GM12864 (cell line): ENCODE measurements around the gene PDE7B.

Experiments
- DNase-seq: peaks from one replicate; pipeline ENCODE4 v3.0.0-alpha.2; 2011; ENCODE audit warnings: low read depth
- H3K4me3 ChIP-seq: 2 replicates; pipeline ENCODE4 v1.5.1; 2011; ENCODE audit warnings: mild to moderate bottlenecking, low read depth, low read length, control low read depth
- TF ChIP-seq, protein P1 (sequence below): IDR thresholded peaks from 2 replicates; pipeline ENCODE4 v1.5.1; 2011; ENCODE audit warnings: low read depth, mild to moderate bottlenecking, moderate library complexity, low read length, control low read depth, inconsistent platforms; ENCODE audit errors: missing control alignments

PDE7B gene

DNA sequence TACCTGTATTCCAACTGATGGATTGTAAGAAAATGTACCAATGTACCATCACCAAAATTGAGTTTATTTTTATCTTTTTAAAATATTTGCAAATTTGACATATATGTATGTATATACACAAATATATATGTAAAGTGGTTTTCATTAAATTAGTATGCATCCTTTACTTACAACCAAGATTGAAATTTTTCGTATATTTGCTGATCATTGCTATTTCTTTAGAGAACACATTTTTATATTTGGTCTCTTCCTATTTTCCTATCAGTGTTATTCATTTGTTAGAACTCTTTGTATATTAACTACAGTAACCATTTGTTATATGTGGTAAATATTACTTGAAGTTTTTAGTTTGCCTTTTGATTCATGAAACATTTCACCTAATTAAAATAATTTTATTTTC lies 324.4 kb downstream of the PDE7B start:
- H3K4me3 ChIP-seq, result no peak overlapping the region
- TF ChIP-seq, protein P1, sequence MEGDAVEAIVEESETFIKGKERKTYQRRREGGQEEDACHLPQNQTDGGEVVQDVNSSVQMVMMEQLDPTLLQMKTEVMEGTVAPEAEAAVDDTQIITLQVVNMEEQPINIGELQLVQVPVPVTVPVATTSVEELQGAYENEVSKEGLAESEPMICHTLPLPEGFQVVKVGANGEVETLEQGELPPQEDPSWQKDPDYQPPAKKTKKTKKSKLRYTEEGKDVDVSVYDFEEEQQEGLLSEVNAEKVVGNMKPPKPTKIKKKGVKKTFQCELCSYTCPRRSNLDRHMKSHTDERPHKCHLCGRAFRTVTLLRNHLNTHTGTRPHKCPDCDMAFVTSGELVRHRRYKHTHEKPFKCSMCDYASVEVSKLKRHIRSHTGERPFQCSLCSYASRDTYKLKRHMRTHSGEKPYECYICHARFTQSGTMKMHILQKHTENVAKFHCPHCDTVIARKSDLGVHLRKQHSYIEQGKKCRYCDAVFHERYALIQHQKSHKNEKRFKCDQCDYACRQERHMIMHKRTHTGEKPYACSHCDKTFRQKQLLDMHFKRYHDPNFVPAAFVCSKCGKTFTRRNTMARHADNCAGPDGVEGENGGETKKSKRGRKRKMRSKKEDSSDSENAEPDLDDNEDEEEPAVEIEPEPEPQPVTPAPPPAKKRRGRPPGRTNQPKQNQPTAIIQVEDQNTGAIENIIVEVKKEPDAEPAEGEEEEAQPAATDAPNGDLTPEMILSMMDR, result no peak
- DNase-seq, result no peak

DNA sequence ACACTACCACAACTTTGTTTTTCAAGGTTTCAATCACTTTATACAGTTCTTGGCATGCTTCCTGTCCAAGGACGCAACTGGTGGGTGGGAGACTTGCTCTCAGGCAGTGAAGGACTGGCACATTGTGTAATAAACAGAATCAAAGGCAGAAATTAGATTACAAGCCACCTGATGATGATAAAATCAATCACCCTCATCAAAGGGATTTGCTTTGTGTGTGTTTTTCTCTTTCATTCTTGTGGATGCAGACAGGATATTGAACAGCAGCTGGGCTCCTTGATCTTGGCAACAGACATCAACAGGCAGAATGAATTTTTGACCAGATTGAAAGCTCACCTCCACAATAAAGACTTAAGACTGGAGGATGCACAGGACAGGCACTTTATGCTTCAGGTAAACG lies 327.2 kb downstream of the PDE7B start:
- TF ChIP-seq, protein P1, result no peak
- H3K4me3 ChIP-seq, result no peak overlapping the region
- DNase-seq, result no peak

DNA sequence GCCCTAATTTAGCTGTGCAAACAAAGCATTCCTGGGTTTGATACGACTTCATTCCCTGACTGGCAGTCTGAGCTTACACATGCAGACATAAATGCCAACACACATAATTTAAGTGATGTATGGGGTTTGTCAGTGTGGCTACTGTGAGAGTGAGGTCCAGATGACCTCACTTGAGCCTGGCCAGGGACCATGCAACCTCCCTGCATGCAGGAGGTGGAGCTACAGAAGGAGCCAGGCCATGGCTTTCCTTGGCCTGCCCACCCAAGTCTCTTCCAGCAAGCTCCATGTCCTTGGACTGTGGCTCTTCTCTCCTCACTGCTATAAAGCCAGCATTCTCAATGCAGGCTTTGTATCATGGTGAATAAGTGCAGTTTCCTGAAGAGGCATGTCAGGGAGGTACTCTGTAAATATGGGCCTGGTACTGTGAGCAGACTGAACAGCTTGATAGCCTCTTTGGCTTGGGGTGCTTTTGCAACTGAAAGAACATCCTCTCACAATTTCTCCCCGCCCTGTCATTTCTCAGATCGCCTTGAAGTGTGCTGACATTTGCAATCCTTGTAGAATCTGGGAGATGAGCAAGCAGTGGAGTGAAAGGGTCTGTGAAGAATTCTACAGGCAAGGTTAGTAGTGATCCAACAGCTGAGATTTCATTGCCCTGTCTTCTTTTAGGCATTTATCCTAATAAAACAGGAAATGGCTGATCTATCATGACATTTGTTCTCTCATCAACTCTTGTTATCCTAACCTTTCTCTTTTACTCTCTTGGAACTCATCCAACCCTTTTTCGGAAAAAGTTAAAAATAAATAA lies 329.4 kb downstream of the PDE7B start:
- no peak for DNase-seq
- H3K4me3 ChIP-seq, result no peak overlapping the region
- TF ChIP-seq, protein P1, result no peak

DNA sequence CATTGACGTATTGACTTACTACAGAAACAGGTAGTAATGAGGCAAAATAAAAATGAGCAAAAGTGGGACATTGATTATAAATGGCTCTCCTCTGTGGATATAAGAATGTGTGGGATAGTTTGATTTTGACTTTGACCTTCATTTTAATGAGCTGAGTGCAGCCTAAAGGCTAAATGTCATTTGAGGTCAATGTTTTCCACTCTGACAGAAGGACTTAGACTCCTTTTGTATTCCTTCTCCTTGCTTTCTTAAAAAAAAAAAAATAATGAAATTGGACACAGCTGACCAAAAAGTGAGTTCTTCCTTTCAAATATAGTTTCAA lies 330.0 kb downstream of the PDE7B start:
- TF ChIP-seq, protein P1, result no peak
- H3K4me3 ChIP-seq, result no peak overlapping the region
- no peak for DNase-seq

DNA sequence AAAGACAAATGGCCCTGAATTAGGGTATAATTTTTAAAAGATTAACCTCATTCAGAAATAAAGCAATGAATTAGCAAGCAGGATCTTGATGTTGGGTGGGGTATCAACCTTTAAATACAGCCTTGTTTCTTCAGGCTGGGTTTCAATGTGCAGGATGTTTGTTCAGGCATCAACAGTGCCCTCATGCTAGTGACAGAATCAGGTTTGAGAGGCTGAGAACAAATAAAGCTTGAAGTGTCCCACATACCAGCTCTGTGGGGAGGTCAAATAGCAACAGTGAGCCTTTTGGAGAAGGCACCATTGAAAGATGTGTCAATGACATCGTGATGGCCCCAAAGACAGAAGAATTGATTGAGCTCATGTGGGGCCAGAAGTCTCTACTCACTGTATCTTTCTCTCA lies 330.4 kb downstream of the PDE7B start:
- TF ChIP-seq, protein P1, result no peak

DNA sequence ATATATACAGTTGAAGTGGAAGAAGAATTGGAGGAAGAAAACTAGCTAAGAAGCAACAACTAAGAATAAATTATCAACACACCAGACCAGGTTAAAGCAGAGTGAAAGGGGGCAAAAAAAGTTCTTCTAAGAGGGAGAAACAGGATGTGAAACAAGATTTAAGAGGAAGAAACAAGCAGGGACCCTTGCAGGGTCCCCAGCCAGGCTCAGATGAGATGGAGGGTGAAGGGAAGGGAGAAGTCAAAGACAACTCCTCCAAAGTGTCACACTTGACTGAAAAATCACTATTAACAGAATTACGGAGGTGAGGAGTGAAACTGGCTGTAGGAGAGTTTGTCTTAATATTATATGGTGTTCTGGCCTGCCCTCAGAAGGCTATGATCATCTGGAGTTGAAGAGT lies 333.2 kb downstream of the PDE7B start:
- TF ChIP-seq, protein P1, result no peak

More for the DNA sequence above, 330.4 kb downstream of the PDE7B start:
- H3K4me3 ChIP-seq, result no peak overlapping the region
- no peak for DNase-seq

DNA sequence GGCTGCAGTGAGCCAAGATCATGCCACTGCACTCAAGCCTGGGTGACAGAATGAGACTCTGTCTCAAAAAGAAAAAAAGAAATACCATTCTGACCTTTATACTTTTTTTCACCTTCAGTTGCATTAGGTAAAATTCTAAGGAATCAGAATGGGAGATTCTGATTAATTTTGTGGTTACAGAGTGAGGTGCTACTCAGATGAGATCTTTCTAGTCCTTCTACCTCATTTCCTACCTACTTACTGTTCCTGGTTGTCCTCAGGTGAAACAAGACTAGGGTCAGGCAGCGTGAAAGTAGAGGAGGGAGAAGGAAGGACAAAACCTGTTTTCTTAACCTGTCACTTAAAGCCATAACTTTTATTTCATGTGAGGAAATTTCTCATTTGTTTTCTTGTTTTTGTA lies 334.9 kb downstream of the PDE7B start:
- H3K4me3 ChIP-seq, result no peak overlapping the region
- TF ChIP-seq, protein P1, result no peak
- no peak for DNase-seq

More for the DNA sequence above, 333.2 kb downstream of the PDE7B start:
- DNase-seq, result no peak
- no peak overlapping the region for H3K4me3 ChIP-seq
